Measurements from ENCODE around the gene LRRTM2.

Gene LRRTM2

GRCh38 chr5:138872841-138873465 is 2.2 kb downstream of the LRRTM2 start:
- Mint-ChIP-seq H3K36me3 (peaks cover 37% of the 10 kb centered on the region), H3K9me3 (peaks cover 4% of the 10 kb centered on the region), H3K4me3 (no peak overlapping the region), H3K4me1 (peaks cover 12% of the 10 kb centered on the region), H3K27me3 (no peaks in the 10 kb centered on the region), H3K27ac (no peak overlapping the region)
- no peak for ATAC-seq

- no peak for ATAC-seq
- Mint-ChIP-seq H3K36me3 (peaks cover 22% of the 10 kb centered on the region), H3K4me1 (peaks cover 12% of the 10 kb centered on the region), H3K9me3 (no peaks in the 10 kb centered on the region), H3K4me3 (no peak overlapping the region), H3K27me3 (no peaks in the 10 kb centered on the region), H3K27ac (no peak overlapping the region)
Measured at GRCh38 chr5:138870611-138871010, 4.5 kb downstream of the LRRTM2 start.

GRCh38 chr5:138869763-138870500 is 5.2 kb downstream of the LRRTM2 start:
- peaks cover 20% of the 10 kb centered on the region for H3K36me3 Mint-ChIP-seq
- peaks cover 12% of the 10 kb centered on the region for H3K4me1 Mint-ChIP-seq
- no peaks in the 10 kb centered on the region for H3K9me3 Mint-ChIP-seq
- no peak for ATAC-seq
- no peak overlapping the region for H3K4me3 Mint-ChIP-seq
- no peaks in the 10 kb centered on the region for H3K27me3 Mint-ChIP-seq
- no peak overlapping the region for H3K27ac Mint-ChIP-seq

DNA sequence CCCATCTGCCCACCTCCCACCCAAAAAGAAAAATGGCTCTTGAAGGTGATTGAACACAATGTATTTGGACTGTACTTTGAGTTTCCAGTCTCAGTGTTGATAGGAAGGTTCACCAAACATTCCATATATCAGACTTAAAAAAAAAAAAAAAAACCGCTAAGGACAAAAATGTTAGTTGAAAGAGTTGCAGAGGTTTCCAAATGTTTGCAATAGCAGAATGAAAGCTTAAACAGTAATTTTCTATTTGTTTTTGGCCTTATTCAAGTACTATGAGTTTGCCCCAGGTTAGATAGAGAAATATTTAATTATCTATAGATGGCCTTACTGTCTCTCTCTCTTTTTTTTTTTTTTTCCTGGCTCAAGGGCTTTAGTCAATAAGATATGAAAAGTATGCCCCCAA is 6.1 kb downstream of the LRRTM2 start:
- peaks cover 12% of the 10 kb centered on the region for H3K4me1 Mint-ChIP-seq
- no peaks in the 10 kb centered on the region for H3K27me3 Mint-ChIP-seq
- no peak overlapping the region for H3K4me3 Mint-ChIP-seq
- peaks cover 28% of the 10 kb centered on the region for H3K36me3 Mint-ChIP-seq
- no peak for ATAC-seq
- H3K9me3 Mint-ChIP-seq = no peaks in the 10 kb centered on the region
- no peak overlapping the region for H3K27ac Mint-ChIP-seq

DNA sequence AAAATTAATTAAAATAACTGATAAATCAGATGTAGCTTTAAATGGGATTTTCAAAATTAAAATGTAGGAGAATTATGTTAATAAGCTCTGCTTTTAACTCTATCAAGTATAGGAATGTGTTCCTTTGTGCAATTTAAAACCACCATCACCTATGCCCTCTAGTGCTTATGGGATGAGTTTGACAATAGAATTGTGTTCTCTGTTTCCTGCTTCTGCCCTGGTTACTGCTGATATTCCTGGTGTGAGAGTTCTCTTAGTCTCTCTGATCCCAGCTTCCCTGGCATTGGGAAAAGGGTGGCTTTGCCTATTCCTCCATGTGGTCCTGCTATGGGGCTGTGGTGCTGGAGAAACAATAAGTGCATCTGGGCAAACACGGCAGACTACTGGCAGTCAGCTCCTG is 8.1 kb downstream of the LRRTM2 start:
- H3K4me1 Mint-ChIP-seq = peaks cover 11% of the 10 kb centered on the region
- no peak for ATAC-seq
- no peaks in the 10 kb centered on the region for H3K27me3 Mint-ChIP-seq
- peaks cover 4% of the 10 kb centered on the region for H3K9me3 Mint-ChIP-seq
- no peak overlapping the region for H3K27ac Mint-ChIP-seq
- no peak overlapping the region for H3K4me3 Mint-ChIP-seq
- peaks cover 27% of the 10 kb centered on the region for H3K36me3 Mint-ChIP-seq

DNA sequence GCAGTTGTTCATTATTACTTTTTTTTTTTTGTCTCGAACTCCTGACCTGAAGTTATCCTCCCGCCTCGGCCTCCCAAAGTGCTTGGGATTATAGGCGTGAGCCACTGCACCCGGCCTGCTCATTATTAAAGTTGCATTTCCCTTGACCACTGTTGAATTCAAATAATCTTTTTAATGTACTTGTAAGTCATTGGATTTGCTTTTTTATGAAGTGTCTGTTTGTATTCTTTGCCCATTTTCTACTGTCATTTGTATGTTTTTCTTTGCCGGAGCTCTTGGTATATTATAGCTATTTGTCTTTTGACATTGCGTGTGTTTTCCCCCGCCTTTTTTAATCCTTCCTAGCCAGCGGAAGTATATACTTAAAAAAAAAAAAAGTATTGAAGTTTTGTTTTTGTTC is 22.0 kb downstream of the LRRTM2 start:
- ATAC-seq = no peak
- no peaks in the 10 kb centered on the region for H3K27me3 Mint-ChIP-seq
- no peak overlapping the region for H3K4me3 Mint-ChIP-seq
- no peak overlapping the region for H3K27ac Mint-ChIP-seq
- peaks cover 36% of the 10 kb centered on the region for H3K4me1 Mint-ChIP-seq
- peaks cover 40% of the 10 kb centered on the region for H3K36me3 Mint-ChIP-seq
- no peaks in the 10 kb centered on the region for H3K9me3 Mint-ChIP-seq

GRCh38 chr5:138850865-138851435 is 24.2 kb downstream of the LRRTM2 start:
- H3K9me3 Mint-ChIP-seq = no peaks in the 10 kb centered on the region
- no peak overlapping the region for H3K27ac Mint-ChIP-seq
- H3K4me3 Mint-ChIP-seq = no peak overlapping the region
- H3K36me3 Mint-ChIP-seq = peaks cover 30% of the 10 kb centered on the region
- H3K27me3 Mint-ChIP-seq = no peaks in the 10 kb centered on the region
- ATAC-seq = no peak
- peaks cover 47% of the 10 kb centered on the region for H3K4me1 Mint-ChIP-seq

DNA sequence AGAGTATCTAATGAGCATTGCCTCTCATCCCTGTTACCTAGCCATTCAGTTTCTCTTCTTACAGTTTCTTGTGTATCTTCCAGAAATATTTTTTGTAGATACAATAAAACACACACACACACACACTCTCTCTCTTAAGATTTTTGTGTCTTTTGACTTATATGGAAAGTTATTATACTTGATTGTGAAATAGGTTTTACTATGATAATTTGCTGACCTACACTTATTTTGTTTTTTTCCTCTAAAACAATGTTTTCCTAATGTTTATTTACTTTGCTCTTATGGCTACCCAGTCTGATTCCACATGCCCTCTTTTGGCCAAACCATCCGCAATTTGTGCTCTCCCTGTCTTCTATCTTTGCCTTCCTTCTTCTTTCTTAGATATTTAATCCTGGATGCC is 25.3 kb downstream of the LRRTM2 start:
- Mint-ChIP-seq H3K27me3 (no peaks in the 10 kb centered on the region), H3K4me1 (peaks cover 42% of the 10 kb centered on the region), H3K9me3 (no peaks in the 10 kb centered on the region), H3K36me3 (peaks cover 29% of the 10 kb centered on the region), H3K27ac (no peak overlapping the region), H3K4me3 (no peak overlapping the region)
- no peak for ATAC-seq

DNA sequence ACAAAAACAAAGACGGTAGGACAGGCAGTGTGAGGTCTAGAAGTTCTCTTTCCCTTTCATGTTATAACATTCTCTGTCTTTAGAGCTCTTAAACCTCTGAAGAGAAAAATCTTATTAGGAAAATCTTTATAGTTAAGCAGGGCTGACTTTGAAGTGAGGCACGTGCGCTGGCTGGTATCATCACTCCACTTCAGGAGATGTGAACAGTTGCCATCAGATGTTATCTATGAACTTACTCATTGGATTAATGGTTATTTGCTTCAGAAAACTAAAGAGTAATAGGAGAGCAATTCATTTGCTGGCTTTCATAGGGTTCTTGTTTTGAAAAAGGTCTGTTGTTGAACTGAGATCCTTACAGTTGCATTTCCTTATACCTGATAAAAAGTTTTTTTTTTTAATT is 25.7 kb downstream of the LRRTM2 start:
- no peak overlapping the region for H3K27ac Mint-ChIP-seq
- H3K27me3 Mint-ChIP-seq = no peaks in the 10 kb centered on the region
- peaks cover 38% of the 10 kb centered on the region for H3K4me1 Mint-ChIP-seq
- peaks cover 25% of the 10 kb centered on the region for H3K36me3 Mint-ChIP-seq
- ATAC-seq = no peak
- no peak overlapping the region for H3K4me3 Mint-ChIP-seq
- no peaks in the 10 kb centered on the region for H3K9me3 Mint-ChIP-seq

GRCh38 chr5:138844812-138845513 is 30.2 kb downstream of the LRRTM2 start:
- peaks cover 26% of the 10 kb centered on the region for H3K4me1 Mint-ChIP-seq
- H3K36me3 Mint-ChIP-seq = peaks cover 22% of the 10 kb centered on the region
- no peak overlapping the region for H3K4me3 Mint-ChIP-seq
- H3K27ac Mint-ChIP-seq = no peak overlapping the region
- no peak for ATAC-seq
- no peaks in the 10 kb centered on the region for H3K9me3 Mint-ChIP-seq
- no peaks in the 10 kb centered on the region for H3K27me3 Mint-ChIP-seq

- ATAC-seq = no peak
- Mint-ChIP-seq H3K36me3 (peaks cover 22% of the 10 kb centered on the region), H3K27ac (no peak overlapping the region), H3K9me3 (no peaks in the 10 kb centered on the region), H3K4me3 (no peak overlapping the region), H3K27me3 (no peaks in the 10 kb centered on the region), H3K4me1 (peaks cover 24% of the 10 kb centered on the region)
Measured at GRCh38 chr5:138844125-138844461, 31.0 kb downstream of the LRRTM2 start.

DNA sequence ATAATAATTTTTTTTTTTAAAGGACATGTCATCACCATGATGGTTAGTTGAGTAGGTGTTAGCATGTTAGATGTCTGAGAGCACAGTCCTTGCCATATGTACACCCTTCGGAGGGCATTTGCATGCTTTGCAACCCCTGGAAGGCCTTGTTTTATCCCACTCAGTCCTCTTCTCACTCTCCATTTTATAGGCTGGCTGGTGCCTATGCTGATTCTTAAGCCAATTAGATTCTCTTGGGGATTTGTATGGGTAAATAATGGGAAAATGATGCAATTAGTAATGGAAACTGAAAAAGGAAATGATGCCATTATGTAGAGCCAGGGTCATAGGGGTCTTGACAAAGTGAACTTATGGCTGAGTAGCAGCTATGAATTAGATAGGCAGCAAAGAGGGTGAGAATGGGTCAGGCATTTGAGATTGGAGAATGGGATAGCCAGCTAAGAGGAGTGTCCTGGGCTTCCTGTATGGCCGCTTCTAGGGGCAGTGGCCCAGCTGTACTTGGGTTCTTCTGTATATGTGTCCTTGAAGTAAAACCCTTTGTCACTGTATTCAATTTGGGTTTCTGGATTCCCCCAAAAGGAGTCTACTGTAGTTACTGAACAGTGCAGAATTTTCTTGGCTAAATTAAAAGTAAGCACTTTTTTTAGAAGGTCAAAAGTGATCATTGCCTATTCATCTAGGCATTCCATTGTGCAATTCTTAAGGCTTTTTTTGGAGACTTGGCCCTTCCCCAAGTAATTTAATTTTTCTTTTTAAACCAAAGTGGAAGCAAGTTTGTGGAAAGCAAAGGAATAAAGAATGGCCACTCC is 31.6 kb downstream of the LRRTM2 start:
- Mint-ChIP-seq H3K4me3 (no peak overlapping the region), H3K4me1 (peaks cover 19% of the 10 kb centered on the region), H3K9me3 (no peaks in the 10 kb centered on the region), H3K27me3 (no peaks in the 10 kb centered on the region), H3K36me3 (peaks cover 24% of the 10 kb centered on the region), H3K27ac (no peak overlapping the region)
- no peak for ATAC-seq

- no peaks in the 10 kb centered on the region for H3K27me3 Mint-ChIP-seq
- H3K36me3 Mint-ChIP-seq = peaks cover 32% of the 10 kb centered on the region
- H3K27ac Mint-ChIP-seq = no peak overlapping the region
- no peak for ATAC-seq
- H3K4me1 Mint-ChIP-seq = peaks cover 11% of the 10 kb centered on the region
- H3K4me3 Mint-ChIP-seq = no peak overlapping the region
- peaks cover 3% of the 10 kb centered on the region for H3K9me3 Mint-ChIP-seq
Measured at GRCh38 chr5:138841531-138841930, 33.6 kb downstream of the LRRTM2 start.

DNA sequence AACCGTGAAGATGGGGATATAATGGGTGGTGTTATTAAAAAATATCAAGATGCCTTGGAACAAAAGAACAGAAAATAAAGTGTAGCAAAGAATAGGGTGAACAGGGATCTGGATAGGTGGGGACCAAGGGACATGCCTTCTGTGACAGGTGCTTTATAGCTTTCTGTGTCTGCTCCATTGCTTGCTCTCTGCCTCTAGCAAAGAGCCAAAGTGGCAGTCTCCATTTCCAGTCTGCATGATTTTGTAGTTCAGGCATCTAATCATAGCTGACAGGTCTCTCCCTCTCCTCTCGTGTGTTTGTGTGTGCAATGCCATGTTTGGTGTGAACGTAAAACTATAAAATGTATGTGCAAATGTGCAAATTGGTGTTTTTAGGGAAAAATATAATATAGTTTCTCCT is 35.0 kb downstream of the LRRTM2 start:
- Mint-ChIP-seq H3K27ac (no peak overlapping the region), H3K4me1 (peaks cover 16% of the 10 kb centered on the region), H3K4me3 (no peak overlapping the region), H3K36me3 (peaks cover 35% of the 10 kb centered on the region), H3K27me3 (no peaks in the 10 kb centered on the region), H3K9me3 (peaks cover 3% of the 10 kb centered on the region)
- ATAC-seq = no peak

DNA sequence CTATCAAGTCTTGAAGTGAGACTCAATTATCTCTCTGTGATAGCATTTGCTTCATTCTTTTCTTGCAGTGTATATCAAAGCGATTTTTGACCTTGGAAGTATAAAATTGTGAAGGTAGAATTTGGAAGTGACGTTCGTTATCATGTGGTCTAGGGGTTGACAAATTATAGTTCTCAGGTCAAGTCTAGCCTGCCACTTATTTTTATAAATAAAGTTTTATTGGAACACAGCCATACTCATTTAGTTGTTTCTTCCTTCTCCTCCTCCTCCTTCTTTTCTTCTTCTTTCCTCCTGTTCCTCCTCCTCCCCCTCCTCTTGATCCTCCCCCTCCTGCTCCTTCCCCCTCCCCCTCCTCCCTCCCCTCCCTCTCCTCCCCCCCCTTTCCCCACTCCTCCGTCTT is 38.0 kb downstream of the LRRTM2 start:
- Mint-ChIP-seq H3K36me3 (peaks cover 42% of the 10 kb centered on the region), H3K4me1 (peaks cover 16% of the 10 kb centered on the region), H3K9me3 (peaks cover 3% of the 10 kb centered on the region), H3K4me3 (no peak overlapping the region), H3K27me3 (no peaks in the 10 kb centered on the region), H3K27ac (no peak overlapping the region)
- no peak for ATAC-seq
